HEK293 (cell line): Measurements from ENCODE around the gene RPL11.

Experiments
- CTCF ChIP-seq: fragments of 450-650 bp; formaldehyde crosslinking; IDR thresholded peaks from 2 replicates; pipeline ENCODE4 v1.5.1; 2016; ENCODE audit warnings: missing biosample characterization, missing genetic modification characterization
- PBX3 ChIP-seq: sonication (generic); formaldehyde crosslinking; IDR thresholded peaks from 2 replicates; pipeline ENCODE4 v1.8.1; 2022; ENCODE audit warnings: mild to moderate bottlenecking, moderate library complexity, missing genetic modification reagents
- PRDM2 ChIP-seq: fragments of 450-650 bp; formaldehyde crosslinking; IDR thresholded peaks from 2 replicates; pipeline ENCODE4 v1.5.1; 2016; ENCODE audit warnings: missing biosample characterization, missing genetic modification characterization, borderline replicate concordance
- ZNF184 ChIP-seq: fragments of 450-650 bp; IDR thresholded peaks from 2 replicates; pipeline ENCODE4 v1.5.1; 2018; ENCODE audit warnings: missing biosample characterization, mild to moderate bottlenecking, missing genetic modification characterization
- ZNF830 ChIP-seq: fragments of 450-650 bp; IDR thresholded peaks from 2 replicates; pipeline ENCODE4 v1.5.0; 2018; ENCODE audit warnings: missing biosample characterization, missing genetic modification characterization, low read depth, mild to moderate bottlenecking, moderate library complexity

- no peak for TF ChIP-seq CTCF
- no peak for TF ChIP-seq ZNF830
- TF ChIP-seq PBX3 (CRISPR knock-in tag) = no peak
- no peak for TF ChIP-seq ZNF184 (tag by site-specific recombination)
- no peak for TF ChIP-seq PRDM2 (tag by site-specific recombination)
Observed at GRCh38 chr1:23643736-23644554, 47.7 kb upstream of the RPL11 start.
